H1 (cell line): ENCODE data around the gene SLK. TPM values are rescaled to one million over a fixed set of nuclear protein-coding genes. Genes with fewer than 3 reads are reported as not detected.

Source experiments
- CTCF ChIA-PET: fragments of 300-600 bp; sonication (Branson Sonifier 250); formaldehyde crosslinking; loops from one replicate; lab custom pipeline; 2021; ENCODE audit not compliant: partially characterized antibody; lab: Charles Lee
- POLR2A ChIA-PET: fragments of 300-600 bp; sonication (Branson Sonifier 250); formaldehyde crosslinking; loops from one replicate; lab custom pipeline; 2021; ENCODE audit warnings: inconsistent platforms; ENCODE audit not compliant: partially characterized antibody; lab: Charles Lee
- DNase-seq, 2 experiments: peaks; one replicate each; pipeline versions ENCODE4 v3.0.0 to v3.0.0-alpha.2; 2010 to 2022; ENCODE audit warnings: low spot score in 2 of 2, low read depth in 1 of 2, mixed read lengths in 1 of 2
- FAIRE-seq: peaks from 2 replicates; lab custom pipeline; 2011; peaks lifted over from hg19 to GRCh38; lab: Jason Lieb, UNC
- H2AFZ ChIP-seq: 2 replicates; pipeline ENCODE4 v1.8.1; 2012; ENCODE audit warnings: low read length, inconsistent platforms
- H2AK5ac ChIP-seq: 2 replicates; pipeline ENCODE4 v1.6.1; 2013; ENCODE audit warnings: low read depth, low read length
- H2BK120ac ChIP-seq: replicated peaks from 2 replicates; pipeline ENCODE3; 2013; ENCODE audit warnings: low read depth, low read length, inconsistent platforms
- H2BK12ac ChIP-seq: 2 replicates; pipeline ENCODE4 v1.6.1; 2013; ENCODE audit warnings: low read depth, low read length
- H2BK15ac ChIP-seq: 2 replicates; pipeline ENCODE4 v1.6.1; 2013; ENCODE audit warnings: low read length
- H2BK20ac ChIP-seq: 2 replicates; pipeline ENCODE4 v1.6.1; 2013; ENCODE audit warnings: low read length
- H2BK5ac ChIP-seq: 2 replicates; pipeline ENCODE4 v1.6.1; 2013; ENCODE audit warnings: low read depth, low read length
- H3K14ac ChIP-seq: 2 replicates; pipeline ENCODE4 v1.6.1; 2013; ENCODE audit warnings: inconsistent platforms; ENCODE audit not compliant: insufficient read length
- H3K18ac ChIP-seq: 2 replicates; pipeline ENCODE4 v1.6.1; 2013; ENCODE audit warnings: low read length; ENCODE audit errors: extremely low read depth
- H3K23ac ChIP-seq: 2 replicates; pipeline ENCODE4 v1.6.1; 2013; ENCODE audit warnings: inconsistent platforms; ENCODE audit not compliant: insufficient read length
- H3K23me2 ChIP-seq: 2 replicates; pipeline ENCODE4 v1.6.1; 2013; ENCODE audit warnings: low read depth, low read length
- H3K27ac ChIP-seq: 2 replicates; pipeline ENCODE4 v1.6.1; 2011; ENCODE audit warnings: low read depth, low read length, inconsistent platforms
- H3K27me3 ChIP-seq, 4 experiments: replicated peaks in 1 of 4; 1 replicate in 1 of 4; 2 replicates in 3 of 4; pipeline versions ENCODE4 v1.6.1 to v1.8.1; 2011 to 2013; ENCODE audit warnings: low read length in 3 of 4, mild to moderate bottlenecking in 3 of 4, inconsistent platforms in 2 of 4, mixed read lengths in 2 of 4, moderate library complexity in 1 of 4; ENCODE audit not compliant: control insufficient read depth in 3 of 4, insufficient read depth in 3 of 4; ENCODE audit errors: extremely low read depth in 1 of 4
- H3K36me3 ChIP-seq, 4 experiments: 2 replicates each; pipeline versions ENCODE4 v1.6.1 to v1.8.1; 2011 to 2013; ENCODE audit warnings: mild to moderate bottlenecking in 4 of 4, low read length in 3 of 4, moderate library complexity in 2 of 4, control low read depth in 1 of 4, inconsistent platforms in 1 of 4; ENCODE audit not compliant: insufficient read depth in 4 of 4, control insufficient read depth in 2 of 4
- H3K4ac ChIP-seq: replicated peaks from 2 replicates; pipeline ENCODE3; 2013; ENCODE audit warnings: low read length, low read depth, mixed read lengths, inconsistent platforms; ENCODE audit not compliant: insufficient read length
- H3K4me1 ChIP-seq, 4 experiments: replicated peaks in 1 of 4; 1 replicate in 1 of 4; 2 replicates in 3 of 4; pipeline versions ENCODE4 v1.6.1 to v1.8.1; 2011 to 2013; ENCODE audit warnings: low read length in 3 of 4, inconsistent platforms in 2 of 4, mixed read lengths in 1 of 4; ENCODE audit not compliant: insufficient read depth in 4 of 4, control insufficient read depth in 3 of 4
- H3K4me2 ChIP-seq, 2 experiments: 2 replicates each; pipeline versions ENCODE4 v1.6.1 to v1.8.1; 2011 to 2013; ENCODE audit warnings: low read depth in 2 of 2, low read length in 2 of 2, control low read depth in 1 of 2, inconsistent platforms in 1 of 2, mild to moderate bottlenecking in 1 of 2; ENCODE audit not compliant: insufficient read depth in 1 of 2
- H3K4me3 ChIP-seq, 4 experiments: fragments of 200-600, 300-600 bp in 1 of 4; sonication (generic), shearing (Covaris generic), sonication (Bioruptor Twin) in 1 of 4; 2 replicates each; pipeline versions ENCODE4 v1.5.1 to v1.8.1; 2011 to 2016; ENCODE audit warnings: low read length in 4 of 4, low read depth in 3 of 4, control low read depth in 2 of 4, inconsistent platforms in 2 of 4, mild to moderate bottlenecking in 2 of 4, mixed read lengths in 1 of 4, moderate library complexity in 1 of 4; ENCODE audit not compliant: insufficient read depth in 2 of 4; ENCODE audit errors: extremely low read depth in 1 of 4
- H3K56ac ChIP-seq: replicated peaks from 2 replicates; pipeline ENCODE3; 2013; ENCODE audit warnings: low read depth, mild to moderate bottlenecking, mixed read lengths, low read length, inconsistent platforms; ENCODE audit not compliant: insufficient read length
- H3K79me1 ChIP-seq: 2 replicates; pipeline ENCODE4 v1.6.1; 2013; ENCODE audit warnings: low read depth, low read length, control low read depth
- H3K79me2 ChIP-seq, 2 experiments: 2 replicates each; pipeline versions ENCODE4 v1.6.1 to v1.8.1; 2012 to 2013; ENCODE audit warnings: low read length in 2 of 2, mild to moderate bottlenecking in 2 of 2, inconsistent platforms in 1 of 2; ENCODE audit not compliant: insufficient read depth in 2 of 2, control insufficient read depth in 1 of 2
- H3K9ac ChIP-seq, 4 experiments: replicated peaks in 1 of 4; 1 replicate in 1 of 4; 2 replicates in 3 of 4; pipeline versions ENCODE4 v1.6.1 to v1.8.1; 2011 to 2013; ENCODE audit warnings: low read depth in 3 of 4, low read length in 3 of 4, control low read depth in 2 of 4, mild to moderate bottlenecking in 2 of 4, moderate library complexity in 2 of 4, inconsistent platforms in 1 of 4; ENCODE audit errors: extremely low read depth in 1 of 4
- H3K9me3 ChIP-seq, 2 experiments: 2 replicates each; pipeline versions ENCODE4 v1.6.1 to v1.8.1; 2012 to 2013; ENCODE audit warnings: mild to moderate bottlenecking in 2 of 2, moderate library complexity in 2 of 2, control low read depth in 1 of 2, inconsistent platforms in 1 of 2, low read depth in 1 of 2, low read length in 1 of 2, mixed read lengths in 1 of 2; ENCODE audit not compliant: insufficient read depth in 2 of 2
- H4K20me1 ChIP-seq, 2 experiments: replicated peaks in 1 of 2; 2 replicates each; pipeline versions ENCODE3 to v1.8.1; 2011 to 2013; ENCODE audit warnings: inconsistent platforms in 2 of 2, low read length in 2 of 2, mild to moderate bottlenecking in 1 of 2; ENCODE audit not compliant: insufficient read depth in 2 of 2, control insufficient read depth in 1 of 2
- H4K5ac ChIP-seq: 2 replicates; pipeline ENCODE4 v1.6.1; 2013; ENCODE audit warnings: low read length, low read depth, mixed read lengths, inconsistent platforms; ENCODE audit not compliant: insufficient read length
- H4K8ac ChIP-seq: 2 replicates; pipeline ENCODE4 v1.8.0; 2013; ENCODE audit warnings: mild to moderate bottlenecking, moderate library complexity, low read length, inconsistent platforms; ENCODE audit not compliant: insufficient read depth; ENCODE audit errors: extremely low read depth
- H4K91ac ChIP-seq: replicated peaks from 2 replicates; pipeline ENCODE3; 2013; ENCODE audit warnings: low read length, mixed read lengths, inconsistent platforms; ENCODE audit not compliant: insufficient read length
- ATF2 ChIP-seq: IDR thresholded peaks from 2 replicates; pipeline ENCODE4 v1.6.1; 2012; ENCODE audit warnings: low read length, inconsistent platforms
- BCL11A ChIP-seq, 2 experiments: IDR thresholded peaks; one replicate each; pipeline ENCODE4 v1.6.1; 2011; ENCODE audit warnings: low read depth in 2 of 2, low read length in 2 of 2, mild to moderate bottlenecking in 2 of 2
- CBX5 ChIP-seq: fragments of 300-800, 300-1000 bp; sonication (generic); IDR thresholded peaks from 2 replicates; pipeline ENCODE4 v1.7.1; 2016; ENCODE audit warnings: antibody characterized with exemption, low read length, low read depth
- NRF1 ChIP-seq: IDR thresholded peaks from 2 replicates; pipeline ENCODE4 v1.6.1; 2011; ENCODE audit warnings: mild to moderate bottlenecking, low read depth, low read length, improper control_type of control experiment
- POLR2AphosphoS5 ChIP-seq: IDR thresholded peaks from 2 replicates; pipeline ENCODE4 v1.6.1; 2011; ENCODE audit warnings: low read depth, low read length
- RBBP5 ChIP-seq: IDR thresholded peaks from 2 replicates; pipeline ENCODE4 v1.7.1; 2012; ENCODE audit warnings: low read depth, mild to moderate bottlenecking, inconsistent platforms, low read length, moderate library complexity, borderline replicate concordance
- SP1 ChIP-seq: IDR thresholded peaks from 2 replicates; pipeline ENCODE4 v1.6.1; 2011; ENCODE audit warnings: low read depth, low read length
- SRF ChIP-seq: IDR thresholded peaks from 2 replicates; pipeline ENCODE4 v1.6.1; 2011; ENCODE audit warnings: mild to moderate bottlenecking, low read depth, low read length, moderate library complexity
- WGBS, 2 experiments: shearing (Covaris generic) in 1 of 2; methylation state at CpG; one replicate each; pipeline versions ENCODE4 v1.1.6 to v1.1.7; 2013 to 2015; ENCODE audit warnings: low lambda C conversion rate in 2 of 2, mixed read lengths in 2 of 2, inconsistent platforms in 1 of 2, low coverage in 1 of 2, missing lambda C conversion rate in 1 of 2; ENCODE audit not compliant: insufficient replicate concordance in 2 of 2, insufficient coverage in 1 of 2, insufficient read length in 1 of 2; ENCODE audit errors: extremely low coverage in 1 of 2, missing lambda C conversion rate in 1 of 2; 5-methylcytosine and 5-hydroxymethylcytosine counted together
- polyA plus RNA-seq, 7 experiments: library from polyadenylated mRNA; depleted of rRNA in 3 of 7; stranded (reverse) in 5 of 7; unstranded in 2 of 7; fragments of >200 nt in 5 of 7; fragments of 200-250 nt in 2 of 7; gene quantifications; 1 replicate in 5 of 7; 2 replicates in 1 of 7; 4 replicates in 1 of 7; pipeline versions ENCODE4 v1.2.1 to v1.2.3, GENCODE V29; 2011 to 2013; ENCODE audit warnings: missing spikeins in 2 of 7, mixed read lengths in 2 of 7
- total RNA-seq: library from RNA; stranded (reverse); fragmentation: NEBNext Ultra II Directional; extraction: Animal tissue kit (Norgen Biotek cat#: 25700); gene quantifications from 2 replicates; pipeline ENCODE4 v1.2.1, GENCODE V29; 2021
- TF ChIP-seq, protein P1 (sequence below), 3 experiments: IDR thresholded peaks; 1 replicate in 2 of 3; 2 replicates in 1 of 3; pipeline versions ENCODE4 v1.5.1 to v1.6.1; 2011; ENCODE audit warnings: low read length in 3 of 3, mild to moderate bottlenecking in 3 of 3, inconsistent platforms in 2 of 3, low read depth in 1 of 3, moderate library complexity in 1 of 3; ENCODE audit not compliant: insufficient read depth in 1 of 3; ENCODE audit errors: control extremely low read depth in 1 of 3

SLK gene
- total and polyA plus RNA-seq, 2 of the 8 experiments (the other 6 are each of a cell fraction or from before 2014, with no cell fraction given) = 2.7 to 18.3 TPM

DNA sequence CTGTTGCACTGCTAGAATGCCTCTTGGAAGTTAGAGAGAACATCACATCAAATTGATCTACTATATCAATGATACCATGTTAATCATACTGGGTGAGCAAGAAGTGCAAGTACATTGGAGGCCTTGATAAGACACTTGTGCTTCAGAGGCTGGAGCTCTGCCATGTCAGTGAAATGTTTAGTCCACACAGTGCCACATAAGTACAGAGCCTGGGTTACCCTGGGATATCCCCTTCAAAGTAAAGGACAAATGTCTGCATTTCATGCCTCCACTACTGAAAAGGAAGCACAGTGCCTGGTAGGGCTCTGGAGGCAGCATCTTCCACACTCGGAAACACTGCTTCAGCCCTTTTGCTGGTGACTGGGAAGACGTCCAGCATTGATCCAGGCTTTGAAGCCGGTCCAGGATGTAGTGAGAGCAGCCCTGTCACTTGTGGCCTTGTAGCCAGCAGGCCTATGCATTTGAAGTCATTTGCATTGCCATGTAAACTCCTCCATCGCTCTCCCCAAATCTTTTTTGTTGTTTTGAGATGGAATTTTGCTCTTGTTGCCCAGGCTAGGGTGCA lies 33.3 kb upstream of the SLK start:
- Histone ChIP-seq H3K36me3 (no peaks in the 10 kb centered on the region), H3K4me1 (peaks cover 0 to 5% (median 3%) of the 10 kb centered on the region in 4 experiments; a peak in 4 of 7 replicates), H2BK5ac (no peak overlapping the region), H2BK20ac (no peak overlapping the region), H3K4me3 (no peak overlapping the region), H3K4ac (no peak overlapping the region), H3K27ac (no peak overlapping the region), H4K91ac (no peak overlapping the region), H3K23me2 (no peaks in the 10 kb centered on the region), H2AFZ (peak overlapping the region; percentile 74), H3K27me3 (no peaks in the 10 kb centered on the region), H2BK120ac (no peak overlapping the region), H3K4me2 (no peak overlapping the region), H2BK12ac (no peak overlapping the region), H3K56ac (no peak overlapping the region), H3K14ac (no peak overlapping the region), H3K79me2 (no peaks in the 10 kb centered on the region), H3K18ac (no peak overlapping the region), H3K79me1 (no peaks in the 10 kb centered on the region), H2AK5ac (no peak overlapping the region), H3K9me3 (no peaks in the 10 kb centered on the region), H4K20me1 (no peaks in the 10 kb centered on the region), H4K8ac (no peak overlapping the region), H2BK15ac (no peak overlapping the region), H3K23ac (no peak overlapping the region), H4K5ac (no peak overlapping the region), H3K9ac (no peak overlapping the region)
- WGBS, 2 experiments = 86% methylated on average over 4 of the region's 4 CpGs; no CpG with 5 or more reads in 1 of the 2 experiments
- FAIRE-seq (no peak), DNase-seq (no peak)
- POLR2A ChIA-PET = no interaction called here
- CTCF ChIA-PET = interaction anchor here (1.4 to 1.9 kb wide), 2 partner anchors 12 to 46 kb away, joined by 4 to 10 read pairs; no protein-coding TSS in a partner anchor
- TF ChIP-seq NRF1 = no peak
- TF ChIP-seq SP1 = no peak
- TF ChIP-seq CBX5 = no peak
- TF ChIP-seq POLR2AphosphoS5 = no peak
- TF ChIP-seq BCL11A (IDR thresholded peaks at IDR 0.05; ENCODE audit: low read depth in 2 of 2, low read length in 2 of 2) = no peak
- TF ChIP-seq ATF2 = no peak
- TF ChIP-seq RBBP5 = no peak
- no peak for TF ChIP-seq SRF
- TF ChIP-seq, protein P1, sequence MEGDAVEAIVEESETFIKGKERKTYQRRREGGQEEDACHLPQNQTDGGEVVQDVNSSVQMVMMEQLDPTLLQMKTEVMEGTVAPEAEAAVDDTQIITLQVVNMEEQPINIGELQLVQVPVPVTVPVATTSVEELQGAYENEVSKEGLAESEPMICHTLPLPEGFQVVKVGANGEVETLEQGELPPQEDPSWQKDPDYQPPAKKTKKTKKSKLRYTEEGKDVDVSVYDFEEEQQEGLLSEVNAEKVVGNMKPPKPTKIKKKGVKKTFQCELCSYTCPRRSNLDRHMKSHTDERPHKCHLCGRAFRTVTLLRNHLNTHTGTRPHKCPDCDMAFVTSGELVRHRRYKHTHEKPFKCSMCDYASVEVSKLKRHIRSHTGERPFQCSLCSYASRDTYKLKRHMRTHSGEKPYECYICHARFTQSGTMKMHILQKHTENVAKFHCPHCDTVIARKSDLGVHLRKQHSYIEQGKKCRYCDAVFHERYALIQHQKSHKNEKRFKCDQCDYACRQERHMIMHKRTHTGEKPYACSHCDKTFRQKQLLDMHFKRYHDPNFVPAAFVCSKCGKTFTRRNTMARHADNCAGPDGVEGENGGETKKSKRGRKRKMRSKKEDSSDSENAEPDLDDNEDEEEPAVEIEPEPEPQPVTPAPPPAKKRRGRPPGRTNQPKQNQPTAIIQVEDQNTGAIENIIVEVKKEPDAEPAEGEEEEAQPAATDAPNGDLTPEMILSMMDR (IDR thresholded peaks at IDR 0.05; ENCODE audit: control extremely low read depth in 1 of 3, insufficient read depth in 1 of 3, low read depth in 1 of 3, low read length in 3 of 3) = no peak
